Measurements from ENCODE around the gene HMOX1.
A peak's percentile ranks its signal among the peaks of the same experiment; 100 is the strongest.

Gene HMOX1

GRCh38 chr22:35347462-35347861 is 33.4 kb upstream of the HMOX1 start:
- no peak for TF ChIP-seq ZFX (IDR thresholded peaks at IDR 0.05)
- TF ChIP-seq, protein P1, sequence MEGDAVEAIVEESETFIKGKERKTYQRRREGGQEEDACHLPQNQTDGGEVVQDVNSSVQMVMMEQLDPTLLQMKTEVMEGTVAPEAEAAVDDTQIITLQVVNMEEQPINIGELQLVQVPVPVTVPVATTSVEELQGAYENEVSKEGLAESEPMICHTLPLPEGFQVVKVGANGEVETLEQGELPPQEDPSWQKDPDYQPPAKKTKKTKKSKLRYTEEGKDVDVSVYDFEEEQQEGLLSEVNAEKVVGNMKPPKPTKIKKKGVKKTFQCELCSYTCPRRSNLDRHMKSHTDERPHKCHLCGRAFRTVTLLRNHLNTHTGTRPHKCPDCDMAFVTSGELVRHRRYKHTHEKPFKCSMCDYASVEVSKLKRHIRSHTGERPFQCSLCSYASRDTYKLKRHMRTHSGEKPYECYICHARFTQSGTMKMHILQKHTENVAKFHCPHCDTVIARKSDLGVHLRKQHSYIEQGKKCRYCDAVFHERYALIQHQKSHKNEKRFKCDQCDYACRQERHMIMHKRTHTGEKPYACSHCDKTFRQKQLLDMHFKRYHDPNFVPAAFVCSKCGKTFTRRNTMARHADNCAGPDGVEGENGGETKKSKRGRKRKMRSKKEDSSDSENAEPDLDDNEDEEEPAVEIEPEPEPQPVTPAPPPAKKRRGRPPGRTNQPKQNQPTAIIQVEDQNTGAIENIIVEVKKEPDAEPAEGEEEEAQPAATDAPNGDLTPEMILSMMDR (conservative IDR thresholded peaks at IDR 0.05): no peak
- no peak overlapping the region for H3K27ac ChIP-seq

DNA sequence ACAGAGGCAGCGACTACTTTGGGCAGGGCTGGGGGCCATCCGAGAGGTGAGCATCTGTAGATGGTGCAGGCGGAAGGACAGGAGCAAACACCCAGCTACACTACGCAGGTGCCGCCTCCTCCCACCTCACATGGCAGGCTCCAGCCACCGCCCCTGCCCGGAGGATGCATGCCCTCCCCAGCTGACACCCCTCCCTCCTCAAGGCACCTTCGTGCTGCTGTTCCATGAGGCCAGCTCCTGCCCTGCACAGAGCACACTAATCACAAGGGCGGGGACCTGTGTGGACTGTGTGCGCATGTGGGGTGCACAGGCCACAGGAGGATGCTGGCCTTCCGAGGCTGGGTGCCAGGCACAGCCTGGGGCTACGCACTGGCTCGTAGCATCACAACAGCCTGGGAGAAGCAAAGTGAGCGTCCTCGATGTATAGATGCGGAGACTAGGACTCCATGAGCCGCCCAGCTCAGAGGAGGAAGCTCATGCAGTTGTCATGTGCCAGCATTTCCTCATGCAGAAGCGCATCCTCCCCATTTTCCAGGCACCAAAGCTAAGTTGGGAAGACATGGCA is 32.8 kb upstream of the HMOX1 start:
- no peak overlapping the region for H3K27ac ChIP-seq
- TF ChIP-seq ZFX (IDR thresholded peaks at IDR 0.05): no peak
- TF ChIP-seq, protein P1 (conservative IDR thresholded peaks at IDR 0.05): no peak

- no peak overlapping the region for H3K27ac ChIP-seq
- TF ChIP-seq, protein P1 (conservative IDR thresholded peaks at IDR 0.05): no peak
- no peak for TF ChIP-seq ZFX (IDR thresholded peaks at IDR 0.05)
Measured at GRCh38 chr22:35348703-35349102, 32.2 kb upstream of the HMOX1 start.

- TF ChIP-seq, protein P1 (conservative IDR thresholded peaks at IDR 0.05): no peak
- TF ChIP-seq ZFX (IDR thresholded peaks at IDR 0.05): no peak
- no peak overlapping the region for H3K27ac ChIP-seq
Measured at GRCh38 chr22:35349368-35349703, 31.6 kb upstream of the HMOX1 start.

DNA sequence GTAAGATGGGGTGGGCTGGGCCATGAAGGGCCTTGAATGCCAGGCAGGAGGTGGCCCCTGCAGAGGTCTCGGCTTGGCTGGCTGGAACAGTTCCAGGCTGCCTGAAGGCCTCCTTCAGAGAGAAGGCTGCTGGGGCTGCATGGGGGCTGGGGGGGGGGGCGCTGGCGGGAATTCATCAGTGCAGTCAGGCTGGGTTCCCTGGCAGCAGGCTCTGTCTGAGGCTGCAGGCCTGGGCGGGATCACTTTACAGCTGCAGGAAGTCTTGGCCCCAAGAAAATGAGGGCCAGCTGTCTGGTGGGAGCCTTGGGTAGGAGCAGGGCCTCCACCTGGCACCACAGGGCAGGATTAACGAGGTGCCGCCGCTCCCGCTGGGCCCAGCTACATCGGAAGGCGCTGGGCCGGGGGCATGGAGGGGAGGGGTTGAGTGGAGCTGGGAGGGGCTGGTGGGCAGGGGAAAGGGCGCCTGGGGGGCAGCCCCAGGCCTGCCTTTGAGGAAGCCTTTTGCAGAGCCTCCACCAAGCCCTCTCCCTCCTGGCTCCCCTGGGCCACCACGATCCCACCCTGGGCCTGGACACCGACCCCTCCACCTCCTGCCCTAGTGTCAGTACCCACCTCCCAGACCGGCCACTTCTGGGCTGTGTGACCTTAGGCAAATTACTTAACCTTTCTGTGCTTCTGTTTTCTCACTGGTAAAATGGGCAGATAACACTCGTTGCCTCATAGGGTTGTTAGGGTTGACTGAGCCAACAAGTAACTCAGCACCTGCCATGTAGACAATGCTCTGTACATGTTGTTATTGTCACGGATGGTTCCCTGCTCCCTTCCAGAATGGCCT is 31.0 kb upstream of the HMOX1 start:
- H3K27ac ChIP-seq: peak overlapping the region; percentile 44
- TF ChIP-seq ZFX (IDR thresholded peaks at IDR 0.05): no peak
- TF ChIP-seq, protein P1 (conservative IDR thresholded peaks at IDR 0.05): no peak

DNA sequence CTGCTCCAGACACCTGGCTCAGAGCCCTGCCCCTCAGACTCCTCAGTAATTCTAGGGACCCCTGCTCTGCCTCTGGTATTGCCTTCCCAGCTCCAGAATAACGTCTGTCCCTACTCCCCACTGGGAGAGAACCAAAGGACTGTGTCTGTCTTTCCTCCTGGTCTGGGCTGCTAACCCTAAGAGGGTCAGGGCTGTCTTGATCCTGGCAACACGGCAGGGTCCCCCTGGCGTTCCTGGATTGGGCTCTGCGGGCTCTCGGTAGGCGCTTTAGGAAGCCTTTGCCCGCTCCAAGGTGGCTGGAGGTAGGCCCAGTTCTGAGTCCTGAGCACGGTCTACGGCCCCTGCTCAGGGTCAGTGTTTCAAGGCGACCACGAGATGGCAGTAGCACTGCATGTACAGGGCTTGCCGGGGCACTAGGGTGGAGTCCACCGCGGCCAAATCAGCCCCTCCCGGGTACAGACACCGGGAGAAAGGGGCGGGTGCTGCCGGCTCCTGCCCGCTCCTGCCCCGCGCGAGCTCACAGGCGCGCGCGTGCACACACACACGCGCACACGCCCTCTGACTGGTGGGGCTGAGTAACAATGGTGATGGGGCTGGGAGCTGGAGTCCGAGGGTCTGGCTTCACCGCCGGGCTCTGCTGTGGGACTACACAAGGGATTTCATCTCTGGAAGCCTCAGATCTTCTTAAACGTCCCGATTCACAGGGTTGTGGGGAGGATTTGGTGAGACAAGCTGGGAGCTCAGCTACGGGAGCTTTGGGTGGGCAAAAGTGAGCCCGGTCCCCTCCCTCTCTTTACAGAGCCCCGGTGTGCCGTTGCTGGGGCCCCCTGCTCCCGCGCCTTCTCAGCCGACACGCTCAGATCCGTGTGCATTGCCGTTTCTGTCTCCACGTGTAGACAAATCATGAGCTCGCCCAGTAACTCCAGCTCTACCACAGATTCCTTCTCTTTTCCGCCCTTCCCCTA is 30.1 kb upstream of the HMOX1 start:
- peak overlapping the region; percentile 44 for H3K27ac ChIP-seq
- TF ChIP-seq ZFX (IDR thresholded peaks at IDR 0.05): no peak
- TF ChIP-seq, protein P1 (conservative IDR thresholded peaks at IDR 0.05): peak; percentile 93

All from C4-2B (cell line).